Thymus (tissue), 11 donors: ENCODE measurements around the gene CROCC2. TPM values are rescaled to one million over a fixed set of nuclear protein-coding genes. Genes with fewer than 3 reads are reported as not detected.

Experiments
- DNase-seq, 9 donors: peaks; one replicate each; pipeline ENCODE4 v3.0.0-alpha.2; 2013; ENCODE audit warnings: low spot score in 9 of 9, low read depth in 6 of 9, missing footprints in 1 of 9
- H3K27ac ChIP-seq, 2 donors: one replicate each; pipeline ENCODE4 v1.5.1; 2013; ENCODE audit warnings: control low read depth in 1 of 2, low read depth in 1 of 2, low read length in 1 of 2, mild to moderate bottlenecking in 1 of 2, moderate library complexity in 1 of 2
- H3K27me3 ChIP-seq, 2 donors: one replicate each; pipeline ENCODE4 v1.5.1; 2013; ENCODE audit warnings: low read length in 1 of 2; ENCODE audit not compliant: control insufficient read depth in 2 of 2, insufficient read depth in 1 of 2
- H3K36me3 ChIP-seq, 2 donors: one replicate each; pipeline ENCODE4 v1.5.1; 2013; ENCODE audit warnings: low read length in 1 of 2, mild to moderate bottlenecking in 1 of 2, moderate library complexity in 1 of 2; ENCODE audit not compliant: control insufficient read depth in 2 of 2, insufficient read depth in 2 of 2
- H3K4me1 ChIP-seq, 2 donors: one replicate each; pipeline ENCODE4 v1.5.1; 2013; ENCODE audit warnings: low read length in 2 of 2; ENCODE audit not compliant: control insufficient read depth in 2 of 2, insufficient read depth in 2 of 2
- H3K4me3 ChIP-seq, 2 donors: one replicate each; pipeline ENCODE4 v1.5.1; 2013; ENCODE audit warnings: low read length in 2 of 2, control low read depth in 1 of 2, mild to moderate bottlenecking in 1 of 2
- H3K9me3 ChIP-seq, 2 donors: one replicate each; pipeline ENCODE4 v1.5.1; 2013; ENCODE audit warnings: low read length in 1 of 2, mild to moderate bottlenecking in 1 of 2; ENCODE audit not compliant: control insufficient read depth in 2 of 2, insufficient read depth in 1 of 2
- WGBS: extraction: QIAGEN DNeasy Blood & Tissue Kit; methylation state at CpG from one replicate; pipeline ENCODE4 v1.1.7; 2013; 5-methylcytosine and 5-hydroxymethylcytosine counted together
- polyA plus RNA-seq: library from polyadenylated mRNA; stranded (reverse); fragments of 200-250 nt; gene quantifications from one replicate; pipeline ENCODE4 v1.2.3, GENCODE V29; 2013
- total RNA-seq: library from RNA; stranded (reverse); fragments of 120-200 nt; gene quantifications from one replicate; pipeline ENCODE4 v1.2.4, GENCODE V29; 2013
- donor health status: healthy.

CROCC2 gene
- total and polyA plus RNA-seq, 2 donors = 0.02 TPM; not detected in 1

DNA sequence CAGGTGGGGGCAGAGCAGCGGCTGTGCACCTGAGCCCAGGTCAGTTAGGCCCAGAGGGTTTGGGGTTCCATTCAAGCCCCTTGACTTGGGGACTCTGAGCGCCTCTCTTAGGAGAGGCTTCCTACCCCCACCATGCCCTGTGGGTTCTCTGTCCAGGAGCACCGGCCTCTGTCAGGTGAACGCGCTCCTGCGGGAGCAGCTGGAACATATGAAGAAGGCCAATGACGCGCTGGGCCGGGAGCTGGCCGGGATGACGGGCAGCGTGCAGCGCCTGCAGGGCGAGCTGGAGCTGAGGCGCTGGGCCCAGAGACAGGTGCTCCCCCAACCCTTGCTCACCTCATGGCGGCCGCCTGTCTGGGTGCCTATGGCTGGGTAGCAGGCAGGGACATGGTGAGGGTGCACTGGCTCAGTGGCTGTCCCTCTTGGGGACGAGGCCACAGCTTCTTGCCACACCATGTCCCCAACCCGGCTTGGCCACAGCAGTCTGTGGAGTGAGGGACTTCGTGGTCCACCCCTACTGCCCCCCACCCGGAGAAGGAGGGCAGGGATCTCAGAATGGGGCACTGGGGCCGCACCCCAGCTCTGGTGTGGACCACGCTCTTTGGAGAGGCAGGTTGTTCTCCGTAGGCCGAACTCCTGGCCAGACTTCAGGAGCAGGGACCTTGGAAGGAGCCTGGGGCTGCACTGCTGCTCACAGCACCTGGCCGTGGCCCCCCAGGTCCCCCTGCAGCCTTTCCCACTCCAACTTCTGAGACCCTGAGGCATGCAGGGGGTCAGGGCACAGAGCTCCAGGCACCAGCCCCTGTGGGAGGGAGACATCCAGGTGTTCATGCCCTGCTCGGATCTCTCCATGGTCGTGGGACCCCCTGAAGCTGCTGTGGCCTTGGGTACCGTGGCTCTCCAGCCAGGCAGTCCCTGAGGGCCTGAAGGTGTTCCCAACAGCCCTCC lies 19.7 kb downstream of the CROCC2 start:
- H3K4me1 ChIP-seq = no peaks in the 10 kb centered on the region
- no peaks in the 10 kb centered on the region for H3K27me3 ChIP-seq
- DNase-seq = no peak
- WGBS = 93% methylated on average over 29 of the region's 29 CpGs
- H3K27ac ChIP-seq = no peak overlapping the region
- no peaks in the 10 kb centered on the region for H3K36me3 ChIP-seq
- H3K4me3 ChIP-seq = no peak overlapping the region
- no peaks in the 10 kb centered on the region for H3K9me3 ChIP-seq

- H3K9me3 ChIP-seq = no peaks in the 10 kb centered on the region
- H3K4me3 ChIP-seq = no peak overlapping the region
- H3K36me3 ChIP-seq = no peaks in the 10 kb centered on the region
- WGBS = 81% methylated on average over 38 of the region's 38 CpGs
- H3K27me3 ChIP-seq = no peaks in the 10 kb centered on the region
- DNase-seq = no peak
- no peaks in the 10 kb centered on the region for H3K4me1 ChIP-seq
- no peak overlapping the region for H3K27ac ChIP-seq
Observed at GRCh38 chr2:240926516-240927389, 20.6 kb downstream of the CROCC2 start.

GRCh38 chr2:240927390-240927781 lies 21.2 kb downstream of the CROCC2 start:
- H3K36me3 ChIP-seq = no peaks in the 10 kb centered on the region
- no peak overlapping the region for H3K27ac ChIP-seq
- 96% methylated on average over 7 of the region's 7 CpGs for WGBS
- no peaks in the 10 kb centered on the region for H3K4me1 ChIP-seq
- H3K27me3 ChIP-seq = no peaks in the 10 kb centered on the region
- DNase-seq = no peak
- H3K4me3 ChIP-seq = no peak overlapping the region
- no peaks in the 10 kb centered on the region for H3K9me3 ChIP-seq

DNA sequence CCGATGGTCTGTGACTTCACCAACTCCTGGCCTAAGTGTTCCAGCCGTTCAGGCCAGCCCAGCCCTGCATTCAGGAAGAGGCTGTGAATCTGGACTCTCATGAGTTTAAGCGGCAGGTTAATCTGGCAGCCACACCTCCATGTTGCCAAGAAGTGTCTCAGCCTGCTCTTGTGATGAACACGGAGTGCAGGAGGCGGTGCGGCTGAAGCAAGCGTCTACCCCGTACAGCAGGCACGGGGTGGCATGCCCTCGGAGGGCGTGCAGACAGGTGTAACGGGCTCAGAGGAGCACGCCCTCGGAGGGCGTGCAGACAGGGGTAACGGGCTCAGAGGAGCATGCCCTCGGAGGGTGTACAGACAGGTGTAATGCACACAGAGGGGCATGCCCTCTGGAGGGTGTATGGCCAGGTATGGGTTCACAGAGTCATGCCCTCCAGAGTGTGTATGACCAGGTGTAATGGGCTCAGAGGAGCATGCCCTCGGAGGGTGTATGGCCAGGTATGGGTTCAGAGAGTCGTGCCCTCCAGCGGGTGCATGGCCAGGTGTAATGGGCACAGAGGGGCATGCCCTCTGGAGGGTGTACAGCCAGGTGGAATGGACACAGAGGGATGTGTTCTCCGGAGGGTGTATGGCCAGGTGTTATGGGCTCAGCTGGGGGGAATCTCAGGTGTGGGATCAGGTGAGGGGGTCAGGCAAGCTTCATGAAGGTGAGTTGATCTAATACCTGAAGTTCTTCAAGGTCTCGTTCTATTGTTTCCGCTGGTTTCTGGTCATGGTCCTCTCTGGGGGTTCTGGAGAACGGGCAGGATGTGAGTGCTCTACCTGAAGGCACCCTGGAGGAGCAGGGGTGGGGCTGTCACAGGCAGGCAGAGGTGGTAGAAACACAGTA lies 22.6 kb downstream of the CROCC2 start:
- Histone ChIP-seq H3K27me3 (no peaks in the 10 kb centered on the region), H3K9me3 (no peaks in the 10 kb centered on the region), H3K4me1 (no peaks in the 10 kb centered on the region), H3K4me3 (no peak overlapping the region), H3K36me3 (no peaks in the 10 kb centered on the region), H3K27ac (no peak overlapping the region)
- WGBS = 96% methylated on average over 24 of the region's 24 CpGs
- DNase-seq = no peak

- H3K4me1 ChIP-seq = no peaks in the 10 kb centered on the region
- WGBS = 89% methylated on average over 10 of the region's 10 CpGs
- no peaks in the 10 kb centered on the region for H3K9me3 ChIP-seq
- H3K4me3 ChIP-seq = no peak overlapping the region
- no peak overlapping the region for H3K27ac ChIP-seq
- no peaks in the 10 kb centered on the region for H3K27me3 ChIP-seq
- H3K36me3 ChIP-seq = no peaks in the 10 kb centered on the region
- DNase-seq = no peak
Observed at GRCh38 chr2:240929364-240930095, 23.4 kb downstream of the CROCC2 start.

GRCh38 chr2:240930096-240930630 lies 24.0 kb downstream of the CROCC2 start:
- Histone ChIP-seq H3K9me3 (no peaks in the 10 kb centered on the region), H3K36me3 (no peaks in the 10 kb centered on the region), H3K4me1 (no peaks in the 10 kb centered on the region), H3K4me3 (no peak overlapping the region), H3K27ac (no peak overlapping the region), H3K27me3 (no peaks in the 10 kb centered on the region)
- WGBS = 92% methylated on average over 12 of the region's 12 CpGs
- DNase-seq = no peak

DNA sequence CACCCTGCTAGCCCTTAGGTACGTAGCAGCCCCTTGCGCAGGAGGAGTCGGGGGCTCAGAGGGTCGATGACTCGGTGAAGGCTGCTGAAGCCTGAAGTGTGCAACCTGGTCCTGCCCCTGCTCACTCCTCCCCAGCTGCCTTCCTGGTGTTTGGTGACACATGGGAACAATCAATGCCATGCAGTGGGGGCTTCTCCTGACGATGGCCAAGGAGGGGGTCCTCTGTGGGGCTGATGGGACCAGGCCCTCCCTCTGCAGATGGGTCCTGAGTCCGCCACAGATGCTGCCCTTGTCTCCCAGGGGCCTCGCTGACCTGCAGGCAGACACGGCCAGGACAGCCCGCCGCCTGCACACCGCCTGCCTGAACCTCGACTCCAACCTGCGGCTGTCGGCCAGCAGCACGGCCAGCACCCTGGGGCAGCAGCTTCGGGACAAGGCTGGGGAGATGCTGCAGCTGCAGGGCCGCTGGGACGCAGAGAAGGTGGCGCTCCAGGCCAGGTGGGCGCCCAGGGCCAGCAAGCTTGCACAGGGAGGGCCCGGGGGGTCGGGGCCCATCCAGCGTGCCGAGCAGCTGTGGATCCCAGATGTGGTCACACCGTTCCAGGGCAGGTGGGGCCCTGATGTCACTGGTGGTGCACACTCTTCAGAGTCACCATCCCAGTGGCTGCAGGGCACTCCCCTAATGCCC lies 24.6 kb downstream of the CROCC2 start:
- 93% methylated on average over 26 of the region's 26 CpGs for WGBS
- H3K27ac ChIP-seq = no peak overlapping the region
- no peaks in the 10 kb centered on the region for H3K36me3 ChIP-seq
- H3K4me3 ChIP-seq = no peak overlapping the region
- H3K4me1 ChIP-seq = no peaks in the 10 kb centered on the region
- H3K27me3 ChIP-seq = no peaks in the 10 kb centered on the region
- no peaks in the 10 kb centered on the region for H3K9me3 ChIP-seq
- no peak for DNase-seq
